ENCODE results near the gene RPN1.
"Not testable (repeated sequence)": the region's sequence is repeated elsewhere in the genome, so short reads cannot be mapped to it uniquely, and the experiment has no call there.

RPN1 gene

DNA sequence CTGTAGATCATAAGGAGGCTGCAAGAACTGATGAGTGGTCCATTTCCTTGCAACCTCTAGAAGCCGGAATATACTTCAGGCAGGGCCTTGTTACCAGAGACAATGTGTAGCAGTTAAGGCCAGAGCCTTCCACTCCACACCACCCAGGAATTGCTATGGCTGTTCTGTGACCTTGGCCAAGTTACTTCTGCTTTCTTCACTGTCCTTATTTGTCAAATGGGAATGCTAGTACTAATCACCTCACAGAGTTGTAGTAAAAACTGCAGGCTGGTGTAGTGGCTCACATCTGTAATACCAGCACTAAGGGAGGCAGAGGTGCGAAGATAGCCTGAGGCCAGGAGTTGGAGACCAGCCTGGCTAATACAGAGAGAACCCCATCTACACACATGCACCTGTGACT, 28.7 kb upstream of the RPN1 start:
- Histone ChIP-seq H3K36me3 (no peaks in the 10 kb centered on the region), H3K4me1 (ENCODE audit: control insufficient read depth in 1 of 2, insufficient read depth in 1 of 2, low read depth in 1 of 2, low read length in 1 of 2) (peaks cover 51 to 59% of the 10 kb centered on the region in 2 experiments), H3K27ac (peak overlapping the region; percentile 98), H3K4me3 (ENCODE audit: low read depth in 1 of 2, low read length in 1 of 2) (no peak overlapping the region), H3K27me3 (no peaks in the 10 kb centered on the region), H3K9me3 (no peaks in the 10 kb centered on the region)
- TF ChIP-seq, protein P1, sequence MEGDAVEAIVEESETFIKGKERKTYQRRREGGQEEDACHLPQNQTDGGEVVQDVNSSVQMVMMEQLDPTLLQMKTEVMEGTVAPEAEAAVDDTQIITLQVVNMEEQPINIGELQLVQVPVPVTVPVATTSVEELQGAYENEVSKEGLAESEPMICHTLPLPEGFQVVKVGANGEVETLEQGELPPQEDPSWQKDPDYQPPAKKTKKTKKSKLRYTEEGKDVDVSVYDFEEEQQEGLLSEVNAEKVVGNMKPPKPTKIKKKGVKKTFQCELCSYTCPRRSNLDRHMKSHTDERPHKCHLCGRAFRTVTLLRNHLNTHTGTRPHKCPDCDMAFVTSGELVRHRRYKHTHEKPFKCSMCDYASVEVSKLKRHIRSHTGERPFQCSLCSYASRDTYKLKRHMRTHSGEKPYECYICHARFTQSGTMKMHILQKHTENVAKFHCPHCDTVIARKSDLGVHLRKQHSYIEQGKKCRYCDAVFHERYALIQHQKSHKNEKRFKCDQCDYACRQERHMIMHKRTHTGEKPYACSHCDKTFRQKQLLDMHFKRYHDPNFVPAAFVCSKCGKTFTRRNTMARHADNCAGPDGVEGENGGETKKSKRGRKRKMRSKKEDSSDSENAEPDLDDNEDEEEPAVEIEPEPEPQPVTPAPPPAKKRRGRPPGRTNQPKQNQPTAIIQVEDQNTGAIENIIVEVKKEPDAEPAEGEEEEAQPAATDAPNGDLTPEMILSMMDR (IDR thresholded peaks at IDR 0.05), result no peak

DNA sequence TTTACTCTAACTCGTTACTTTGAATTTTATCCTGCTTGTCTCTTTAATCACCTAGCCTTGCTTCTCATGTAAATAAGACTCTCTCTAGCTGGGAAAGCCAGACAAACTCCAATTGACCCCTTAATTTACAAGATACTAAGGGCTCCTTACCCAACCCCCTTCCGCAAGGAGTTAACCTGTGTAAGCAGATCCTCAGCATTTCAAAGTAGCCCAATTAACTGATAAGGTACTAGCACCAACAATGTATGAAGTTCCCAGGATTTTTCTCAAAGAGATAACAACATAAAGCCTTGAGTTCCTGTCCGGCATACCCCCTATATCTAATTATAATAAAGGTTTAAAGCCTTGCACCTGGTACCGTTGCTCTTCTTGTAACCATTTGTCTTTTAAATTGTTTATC, 25.2 kb upstream of the RPN1 start:
- H3K9me3 ChIP-seq; H3K27ac ChIP-seq; H3K36me3 ChIP-seq; H3K27me3 ChIP-seq; H3K4me3 ChIP-seq (ENCODE audit: low read depth in 1 of 2, low read length in 1 of 2): not testable (repeated sequence)
- peaks cover 28 to 39% of the 10 kb centered on the region in 2 experiments for H3K4me1 ChIP-seq (ENCODE audit: control insufficient read depth in 1 of 2, insufficient read depth in 1 of 2, low read depth in 1 of 2, low read length in 1 of 2)

DNA sequence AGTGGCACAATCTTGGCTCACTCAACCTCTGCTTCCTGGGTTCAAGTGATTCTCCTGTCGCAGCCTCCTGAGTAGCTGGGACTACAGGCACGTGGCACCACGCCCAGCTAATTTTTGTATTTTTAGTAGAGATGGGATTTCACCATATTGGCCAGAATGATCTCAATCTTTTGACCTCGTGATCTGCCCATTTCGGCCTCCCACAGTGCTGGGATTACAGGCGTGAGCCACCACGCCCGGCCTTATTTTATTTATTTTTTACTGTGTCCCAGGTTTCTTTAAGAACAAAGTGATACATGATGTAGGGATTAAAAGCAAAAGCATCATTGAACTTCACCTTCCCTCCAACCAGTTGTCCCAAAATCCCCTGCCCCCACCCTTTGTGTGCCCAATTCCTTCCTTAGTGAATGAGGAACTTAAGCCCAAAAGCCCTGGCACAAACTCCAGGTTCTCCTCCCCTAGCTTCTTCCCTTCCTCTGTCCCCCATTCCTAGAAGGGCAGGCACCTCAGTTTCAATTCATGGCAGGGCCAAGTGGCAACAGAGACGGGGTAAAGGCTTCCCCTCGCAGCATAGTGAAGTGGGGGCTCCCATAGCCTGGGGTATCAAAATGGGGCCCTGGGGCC, 23.7 kb upstream of the RPN1 start:
- H3K27ac ChIP-seq, result peak overlapping the region; percentile 74
- no peaks in the 10 kb centered on the region for H3K27me3 ChIP-seq
- no peaks in the 10 kb centered on the region for H3K9me3 ChIP-seq
- peaks cover 18 to 24% of the 10 kb centered on the region in 2 experiments for H3K4me1 ChIP-seq (ENCODE audit: control insufficient read depth in 1 of 2, insufficient read depth in 1 of 2, low read depth in 1 of 2, low read length in 1 of 2)
- TF ChIP-seq, protein P1 (IDR thresholded peaks at IDR 0.05), result no peak
- peak overlapping the region; percentile 40 to 45 for H3K4me3 ChIP-seq (ENCODE audit: low read depth in 1 of 2, low read length in 1 of 2)
- H3K36me3 ChIP-seq, result no peaks in the 10 kb centered on the region

DNA sequence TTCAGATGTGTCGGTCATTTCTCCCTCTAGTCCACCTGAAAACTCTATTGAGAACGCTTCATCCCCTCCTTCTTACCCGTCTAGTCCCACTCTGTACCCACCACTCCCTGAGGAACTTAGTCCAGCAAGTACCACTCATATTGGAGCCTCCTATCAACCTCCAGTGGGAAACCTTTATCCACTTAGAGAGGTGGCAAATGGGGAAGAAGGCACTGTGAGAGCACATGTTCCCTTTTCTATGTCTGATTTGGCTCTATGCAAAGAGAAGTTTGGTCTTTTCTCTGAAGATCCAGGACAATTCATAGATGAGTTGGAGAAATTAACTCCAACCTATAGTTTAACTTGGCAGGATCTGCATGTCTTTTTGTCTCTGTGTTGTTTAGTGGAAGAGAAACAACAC, 17.0 kb upstream of the RPN1 start:
- no peaks in the 10 kb centered on the region for H3K9me3 ChIP-seq
- H3K36me3 ChIP-seq, result no peaks in the 10 kb centered on the region
- no peaks in the 10 kb centered on the region for H3K27me3 ChIP-seq
- H3K4me1 ChIP-seq (ENCODE audit: control insufficient read depth in 1 of 2, insufficient read depth in 1 of 2, low read depth in 1 of 2, low read length in 1 of 2), result peaks cover 0 to 3% of the 10 kb centered on the region in 2 experiments
- TF ChIP-seq, protein P1 (IDR thresholded peaks at IDR 0.05), result no peak
- peak overlapping the region; percentile 44 for H3K27ac ChIP-seq
- no peak overlapping the region for H3K4me3 ChIP-seq (ENCODE audit: low read depth in 1 of 2, low read length in 1 of 2)

DNA sequence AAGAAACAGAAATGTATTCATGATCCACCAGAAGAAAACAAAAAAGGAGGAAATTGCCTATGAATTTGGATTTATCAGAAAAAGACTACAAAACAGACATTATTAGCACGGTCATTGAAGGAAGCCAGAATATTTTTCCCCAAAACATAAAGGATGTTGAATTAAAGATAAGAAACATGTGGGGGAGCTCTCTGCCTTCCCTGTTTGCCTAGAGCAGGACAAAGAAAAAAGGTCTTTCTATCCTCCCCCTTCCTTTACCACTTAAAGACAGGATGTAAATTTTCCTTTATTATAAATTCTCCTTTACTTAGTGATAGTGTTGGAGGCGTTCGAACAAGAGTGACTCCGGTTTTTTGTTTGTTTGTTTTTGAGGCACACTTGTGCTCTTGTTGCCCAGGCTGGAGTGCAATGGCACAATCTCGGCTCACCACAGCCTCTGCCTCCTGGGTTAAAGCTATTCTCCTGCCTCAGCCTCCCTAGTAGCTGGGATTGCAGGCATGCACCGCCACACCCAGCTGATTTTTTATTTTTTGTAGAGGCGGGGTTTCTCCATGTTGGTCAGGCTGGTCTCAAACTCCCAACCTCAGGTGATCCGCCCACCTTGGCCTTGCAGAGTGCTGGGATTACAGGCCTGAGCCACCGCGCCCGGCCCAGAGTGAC, 14.9 kb upstream of the RPN1 start:
- H3K9me3 ChIP-seq, result no peaks in the 10 kb centered on the region
- H3K4me1 ChIP-seq (ENCODE audit: control insufficient read depth in 1 of 2, insufficient read depth in 1 of 2, low read depth in 1 of 2, low read length in 1 of 2), result no peaks in the 10 kb centered on the region
- H3K4me3 ChIP-seq (ENCODE audit: low read depth in 1 of 2, low read length in 1 of 2), result no peak overlapping the region
- H3K27me3 ChIP-seq, result no peaks in the 10 kb centered on the region
- TF ChIP-seq, protein P1 (IDR thresholded peaks at IDR 0.05), result no peak
- H3K36me3 ChIP-seq, result no peaks in the 10 kb centered on the region
- no peak overlapping the region for H3K27ac ChIP-seq

DNA sequence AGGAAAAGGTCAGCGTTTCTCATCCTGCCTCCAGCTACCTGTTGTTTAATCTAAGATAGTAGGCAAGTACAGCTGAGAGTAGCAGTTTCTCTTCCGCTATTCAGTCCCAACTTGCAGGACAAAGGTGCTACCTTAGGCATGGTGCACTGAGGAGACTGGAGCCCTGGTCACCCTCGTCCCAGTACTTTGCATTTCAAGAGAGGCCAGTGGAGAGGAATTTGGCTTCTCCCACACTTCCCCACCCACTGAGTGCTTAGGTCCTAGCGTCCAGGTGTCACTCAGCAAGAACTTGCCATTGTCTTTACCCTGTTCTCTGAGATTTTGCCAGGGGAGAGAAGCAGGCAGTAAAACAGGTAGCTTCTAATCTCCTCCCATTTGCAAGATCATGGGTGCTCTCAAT, 12.5 kb upstream of the RPN1 start:
- Histone ChIP-seq H3K27me3 (no peaks in the 10 kb centered on the region), H3K4me1 (ENCODE audit: control insufficient read depth in 1 of 2, insufficient read depth in 1 of 2, low read depth in 1 of 2, low read length in 1 of 2) (no peaks in the 10 kb centered on the region), H3K9me3 (no peaks in the 10 kb centered on the region), H3K36me3 (no peaks in the 10 kb centered on the region), H3K4me3 (ENCODE audit: low read depth in 1 of 2, low read length in 1 of 2) (no peak overlapping the region), H3K27ac (no peak overlapping the region)
- TF ChIP-seq, protein P1 (IDR thresholded peaks at IDR 0.05), result no peak

Data from neutrophil (primary cell).